ENCODE results near the gene XYLB. TPM values are rescaled to one million over a fixed set of nuclear protein-coding genes. Genes with fewer than 3 reads are reported as not detected.

The XYLB gene
- total RNA-seq, 1 donor from 2014 or later = 1.9 TPM

DNA sequence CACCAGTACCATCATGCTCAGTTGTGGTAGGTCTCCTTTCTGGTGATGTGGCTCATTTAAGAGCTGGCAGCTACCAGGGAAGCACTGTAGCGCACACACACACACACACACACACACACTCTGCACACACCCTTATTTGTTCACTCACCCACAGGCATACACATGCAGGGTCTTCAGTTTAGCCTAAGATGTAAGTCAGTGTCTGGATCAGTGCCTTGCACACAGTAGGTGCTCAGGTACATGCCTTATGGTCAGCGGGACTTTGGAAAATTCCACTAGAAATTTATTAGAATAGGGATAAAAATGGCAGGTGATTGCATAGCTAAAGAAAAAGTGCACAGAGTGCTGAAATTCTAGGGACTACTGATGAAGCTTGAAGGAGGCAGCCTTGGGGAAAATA is 23.6 kb downstream of the XYLB start:
- DNase-seq (ENCODE audit: low read depth) = no peak
- TF ChIP-seq CTCF (IDR thresholded peaks at IDR 0.05; ENCODE audit: insufficient read depth, low read length, poor library complexity, severe bottlenecking) = no peak
- no peaks in the 10 kb centered on the region for H3K27me3 ChIP-seq (ENCODE audit: control insufficient read depth, insufficient read depth, low read length)
- H3K4me3 ChIP-seq (ENCODE audit: low read depth, low read length) = no peak overlapping the region
- no peaks in the 10 kb centered on the region for H3K36me3 ChIP-seq (ENCODE audit: control insufficient read depth, insufficient read depth, low read length)

DNA sequence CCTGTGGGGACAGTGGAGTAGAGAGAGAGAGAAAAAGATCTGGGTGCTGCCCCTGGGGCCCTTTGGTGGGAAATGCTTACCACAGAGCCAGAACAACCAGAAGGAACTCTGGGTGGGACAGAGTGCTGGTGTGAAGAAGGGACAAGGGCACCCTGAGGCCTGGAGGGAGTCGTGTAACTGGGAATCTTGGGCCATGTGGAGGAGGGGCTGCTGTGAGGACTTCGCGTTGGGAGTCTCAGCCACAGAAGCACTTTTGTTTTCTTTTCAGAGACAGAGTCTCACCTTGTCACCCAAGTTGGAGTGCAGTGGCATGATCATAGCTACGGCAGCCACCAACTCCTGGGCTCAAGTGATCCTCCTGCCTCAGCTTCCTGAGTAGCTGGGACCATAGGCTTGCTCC is 24.3 kb downstream of the XYLB start:
- no peaks in the 10 kb centered on the region for H3K36me3 ChIP-seq (ENCODE audit: control insufficient read depth, insufficient read depth, low read length)
- no peak overlapping the region for H3K4me3 ChIP-seq (ENCODE audit: low read depth, low read length)
- no peak for DNase-seq (ENCODE audit: low read depth)
- TF ChIP-seq CTCF (IDR thresholded peaks at IDR 0.05; ENCODE audit: insufficient read depth, low read length, poor library complexity, severe bottlenecking) = no peak
- H3K27me3 ChIP-seq (ENCODE audit: control insufficient read depth, insufficient read depth, low read length) = no peaks in the 10 kb centered on the region

GRCh38 chr3:38371541-38372213 is 25.1 kb downstream of the XYLB start:
- TF ChIP-seq CTCF (IDR thresholded peaks at IDR 0.05; ENCODE audit: insufficient read depth, low read length, poor library complexity, severe bottlenecking) = no peak
- no peaks in the 10 kb centered on the region for H3K27me3 ChIP-seq (ENCODE audit: control insufficient read depth, insufficient read depth, low read length)
- H3K36me3 ChIP-seq (ENCODE audit: control insufficient read depth, insufficient read depth, low read length) = no peaks in the 10 kb centered on the region
- no peak for DNase-seq (ENCODE audit: low read depth)
- H3K4me3 ChIP-seq (ENCODE audit: low read depth, low read length) = no peak overlapping the region

DNA sequence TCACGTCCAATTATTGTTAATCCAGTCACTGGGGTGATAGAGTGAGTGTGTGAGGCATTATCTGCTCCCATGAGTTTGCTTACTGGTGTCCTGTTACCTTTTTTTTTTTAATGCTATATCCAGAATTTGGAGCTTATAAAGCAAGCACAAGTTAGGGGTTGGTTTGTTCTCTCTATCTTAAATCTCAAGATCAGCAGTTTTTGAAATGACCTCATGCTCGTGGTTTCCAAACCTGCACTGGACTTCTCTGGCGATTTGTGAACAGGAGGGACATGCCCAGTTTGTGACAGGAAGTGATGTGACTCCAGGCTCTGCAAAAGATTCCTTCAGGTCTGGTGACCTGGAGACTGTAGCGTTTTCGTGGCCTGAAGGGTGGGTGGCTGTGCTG is 25.6 kb downstream of the XYLB start:
- TF ChIP-seq CTCF (IDR thresholded peaks at IDR 0.05; ENCODE audit: insufficient read depth, low read length, poor library complexity, severe bottlenecking) = no peak
- Histone ChIP-seq H3K27me3 (ENCODE audit: control insufficient read depth, insufficient read depth, low read length) (no peaks in the 10 kb centered on the region), H3K36me3 (ENCODE audit: control insufficient read depth, insufficient read depth, low read length) (no peaks in the 10 kb centered on the region), H3K4me3 (ENCODE audit: low read depth, low read length) (no peak overlapping the region)
- DNase-seq (ENCODE audit: low read depth) = no peak

GRCh38 chr3:38374221-38374620 is 27.6 kb downstream of the XYLB start:
- no peaks in the 10 kb centered on the region for H3K27me3 ChIP-seq (ENCODE audit: control insufficient read depth, insufficient read depth, low read length)
- H3K36me3 ChIP-seq (ENCODE audit: control insufficient read depth, insufficient read depth, low read length) = no peaks in the 10 kb centered on the region
- TF ChIP-seq CTCF (IDR thresholded peaks at IDR 0.05; ENCODE audit: insufficient read depth, low read length, poor library complexity, severe bottlenecking) = no peak
- DNase-seq (ENCODE audit: low read depth) = no peak
- H3K4me3 ChIP-seq (ENCODE audit: low read depth, low read length) = no peak overlapping the region

GRCh38 chr3:38375072-38375471 is 28.5 kb downstream of the XYLB start:
- H3K4me3 ChIP-seq (ENCODE audit: low read depth, low read length) = no peak overlapping the region
- no peak for TF ChIP-seq CTCF (IDR thresholded peaks at IDR 0.05; ENCODE audit: insufficient read depth, low read length, poor library complexity, severe bottlenecking)
- no peak for DNase-seq (ENCODE audit: low read depth)

More at GRCh38 chr3:38375072-38375471, 28.5 kb downstream of the XYLB start:
- H3K27me3 ChIP-seq (ENCODE audit: control insufficient read depth, insufficient read depth, low read length) = no peaks in the 10 kb centered on the region
- H3K36me3 ChIP-seq (ENCODE audit: control insufficient read depth, insufficient read depth, low read length) = no peaks in the 10 kb centered on the region
